Fibroblast of lung (primary cell): ENCODE measurements around the gene PLCG1.

Source experiments
- EZH2 ChIP-seq: IDR thresholded peaks from 2 replicates; pipeline ENCODE4 v1.5.1; 2012; ENCODE audit warnings: low read length, control low read depth, mild to moderate bottlenecking; ENCODE audit errors: missing control alignments
- TF ChIP-seq, protein P1 (sequence below), 2 donors: IDR thresholded peaks in 1 of 2; conservative IDR thresholded peaks in 1 of 2; 1 replicate in 1 of 2; 2 replicates in 1 of 2; pipeline ENCODE4 v1.5.1; 2011 to 2012; ENCODE audit warnings: low read length in 2 of 2, control low read depth in 1 of 2, inconsistent platforms in 1 of 2, low read depth in 1 of 2, mild to moderate bottlenecking in 1 of 2

DNA sequence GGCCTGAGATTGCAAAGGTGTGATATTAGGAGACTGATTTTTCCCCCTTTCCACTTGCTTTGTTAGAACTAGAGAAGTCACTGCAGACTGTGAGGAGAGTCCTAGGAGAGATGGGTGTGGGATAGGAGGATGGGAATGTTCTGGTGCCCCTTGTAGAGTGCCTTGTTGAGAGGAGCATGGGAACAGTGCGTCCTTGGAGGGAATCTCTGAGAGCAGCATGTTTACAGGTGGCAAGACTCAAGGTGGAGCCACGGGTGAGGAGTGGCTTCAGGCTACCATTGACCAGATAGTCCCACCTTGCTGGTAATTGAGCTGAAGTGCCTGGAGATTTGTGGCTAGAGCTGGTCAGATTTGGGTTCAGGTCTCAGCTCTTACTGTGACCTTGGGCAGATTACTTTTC, 6.0 kb downstream of the PLCG1 start:
- TF ChIP-seq, protein P1, sequence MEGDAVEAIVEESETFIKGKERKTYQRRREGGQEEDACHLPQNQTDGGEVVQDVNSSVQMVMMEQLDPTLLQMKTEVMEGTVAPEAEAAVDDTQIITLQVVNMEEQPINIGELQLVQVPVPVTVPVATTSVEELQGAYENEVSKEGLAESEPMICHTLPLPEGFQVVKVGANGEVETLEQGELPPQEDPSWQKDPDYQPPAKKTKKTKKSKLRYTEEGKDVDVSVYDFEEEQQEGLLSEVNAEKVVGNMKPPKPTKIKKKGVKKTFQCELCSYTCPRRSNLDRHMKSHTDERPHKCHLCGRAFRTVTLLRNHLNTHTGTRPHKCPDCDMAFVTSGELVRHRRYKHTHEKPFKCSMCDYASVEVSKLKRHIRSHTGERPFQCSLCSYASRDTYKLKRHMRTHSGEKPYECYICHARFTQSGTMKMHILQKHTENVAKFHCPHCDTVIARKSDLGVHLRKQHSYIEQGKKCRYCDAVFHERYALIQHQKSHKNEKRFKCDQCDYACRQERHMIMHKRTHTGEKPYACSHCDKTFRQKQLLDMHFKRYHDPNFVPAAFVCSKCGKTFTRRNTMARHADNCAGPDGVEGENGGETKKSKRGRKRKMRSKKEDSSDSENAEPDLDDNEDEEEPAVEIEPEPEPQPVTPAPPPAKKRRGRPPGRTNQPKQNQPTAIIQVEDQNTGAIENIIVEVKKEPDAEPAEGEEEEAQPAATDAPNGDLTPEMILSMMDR (conservative IDR thresholded peaks at IDR 0.05 in 1 of 2, IDR thresholded peaks at IDR 0.05 in 1 of 2; ENCODE audit: low read depth in 1 of 2, low read length in 2 of 2) = no peak
- no peak for TF ChIP-seq EZH2
